NCI-H2029 (cell line): ENCODE results near the gene PMEPA1.

Experiments used
- DNase-seq: peaks from one replicate; lab custom pipeline; 2025; lab: John Stamatoyannopoulos, UW

PMEPA1 gene

DNA sequence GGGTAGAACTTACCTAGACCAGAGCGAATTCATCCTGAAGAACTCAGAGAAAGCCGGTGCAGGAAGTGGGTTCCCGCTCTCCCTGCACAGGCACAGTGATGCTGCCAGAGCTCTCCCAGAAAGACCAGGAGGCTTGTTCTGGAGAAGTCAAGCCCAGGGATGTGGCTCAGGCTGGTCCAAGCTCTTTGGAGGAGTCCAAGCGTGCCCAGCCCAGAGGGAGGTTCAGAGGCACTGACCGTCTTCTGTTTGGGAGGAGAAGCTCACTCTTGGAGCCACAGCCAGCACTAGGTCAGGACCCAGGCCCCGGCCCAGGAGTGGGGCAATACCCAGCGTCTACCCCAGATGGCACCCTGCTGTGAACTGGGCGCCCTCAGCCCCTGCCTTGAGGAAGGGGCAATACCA, 1.5 kb upstream of the PMEPA1 start:
- DNase-seq = no peak

DNA sequence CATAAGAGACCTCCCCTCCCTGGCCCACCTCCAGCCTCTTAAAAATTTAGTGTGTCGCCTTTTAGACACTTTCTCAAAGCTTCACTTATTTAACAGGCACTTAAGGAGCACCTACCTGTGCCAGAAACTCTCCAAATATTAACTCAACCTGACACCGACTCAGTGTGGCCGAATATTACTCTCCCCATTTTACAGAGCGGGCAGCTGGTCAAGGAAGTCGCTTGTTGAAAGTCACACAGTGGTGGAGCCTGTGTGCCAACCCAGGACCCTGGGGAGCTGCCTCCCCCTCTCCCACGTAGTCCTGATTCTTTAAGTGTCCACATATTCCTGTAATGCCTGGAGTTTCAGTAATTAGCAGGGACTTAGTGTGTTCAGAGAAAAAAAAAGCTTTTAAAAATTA, 1.0 kb upstream of the PMEPA1 start:
- DNase-seq = no peak

DNA sequence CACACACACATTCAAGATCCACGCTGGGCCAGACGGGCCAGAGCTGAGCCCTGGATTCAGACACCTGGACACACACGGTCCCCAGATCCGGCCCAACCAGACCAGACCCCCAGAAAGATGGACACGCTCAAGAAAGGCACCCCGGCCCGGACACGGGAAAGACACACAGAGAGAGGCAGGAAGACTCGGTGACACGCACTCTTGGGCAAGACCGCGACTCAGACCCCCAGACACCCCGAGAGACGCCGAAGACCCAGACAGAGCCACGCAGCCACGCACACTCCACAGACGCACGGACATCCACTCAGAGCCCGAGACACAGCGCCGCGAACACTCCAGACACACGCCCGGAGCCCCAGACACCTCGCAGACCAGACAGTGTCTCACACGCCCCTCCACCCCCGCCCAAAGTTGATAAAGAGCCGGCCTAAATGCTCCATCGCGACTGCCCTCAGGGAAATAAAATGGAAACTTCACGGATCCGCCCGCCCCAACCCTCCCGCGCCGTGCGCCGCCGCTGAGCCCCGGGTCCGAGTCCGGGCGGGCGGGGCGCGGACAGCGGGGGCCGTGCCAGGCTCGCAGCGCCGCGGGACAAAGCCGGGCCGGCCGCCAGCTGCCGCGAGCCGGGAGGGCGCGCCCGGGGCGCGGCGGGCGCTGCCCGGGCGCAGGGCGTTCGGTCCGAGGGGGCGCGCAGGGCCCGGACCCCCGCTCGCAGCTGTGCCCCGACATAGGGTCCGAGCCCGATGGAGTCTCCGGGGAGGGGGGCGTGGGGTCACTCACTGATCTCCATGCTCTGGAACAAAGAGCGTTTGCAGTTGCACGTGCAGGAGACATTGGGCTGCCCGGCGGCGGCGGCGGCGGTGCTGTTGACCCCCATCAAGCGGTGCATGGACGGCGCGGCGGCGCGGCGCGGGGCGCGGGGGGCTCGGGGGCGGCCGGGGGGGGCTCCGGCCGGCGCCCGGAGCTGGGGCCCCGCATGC, 831 bp downstream of the PMEPA1 start:
- no peak for DNase-seq

DNA sequence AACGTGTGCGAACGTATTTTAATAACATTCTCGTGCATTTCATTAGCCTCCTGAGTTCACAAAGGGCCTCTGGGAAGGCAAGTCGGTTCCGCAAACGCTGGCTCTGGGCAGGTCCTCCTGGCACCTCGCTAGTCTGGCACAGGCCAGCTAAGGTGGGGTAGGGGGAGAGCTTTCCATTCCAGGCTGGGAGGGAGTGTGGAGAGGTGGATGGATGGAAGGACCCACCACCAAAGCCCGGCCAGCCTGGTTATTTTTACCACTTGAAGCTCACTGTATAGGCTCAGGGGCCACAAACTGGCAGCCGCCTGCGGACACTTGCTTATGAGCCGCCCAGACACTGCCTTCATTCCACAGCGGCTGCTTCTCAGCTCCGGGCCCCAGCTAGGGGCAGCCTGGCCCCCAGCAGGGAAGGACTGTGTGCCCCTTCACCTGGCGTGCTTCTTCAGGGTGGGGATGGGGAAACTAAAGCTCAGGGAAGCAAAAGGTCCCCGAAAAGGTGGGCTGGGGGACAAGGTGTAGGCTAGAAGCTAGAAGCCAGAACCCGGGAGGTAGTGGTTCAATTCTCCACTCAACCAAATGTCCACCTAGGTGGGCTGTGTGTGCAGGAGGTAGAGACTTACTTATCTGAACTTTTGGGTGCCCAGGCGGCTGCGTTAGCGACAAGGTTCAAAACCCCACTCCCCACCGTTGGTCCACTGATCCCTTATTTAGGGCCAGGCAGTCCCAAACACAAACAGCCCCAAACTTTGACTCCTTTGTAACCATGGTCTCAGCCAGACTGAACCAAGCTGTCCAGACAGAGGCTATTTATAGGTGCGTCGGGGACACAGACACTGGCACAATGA, 1.7 kb downstream of the PMEPA1 start:
- no peak for DNase-seq

DNA sequence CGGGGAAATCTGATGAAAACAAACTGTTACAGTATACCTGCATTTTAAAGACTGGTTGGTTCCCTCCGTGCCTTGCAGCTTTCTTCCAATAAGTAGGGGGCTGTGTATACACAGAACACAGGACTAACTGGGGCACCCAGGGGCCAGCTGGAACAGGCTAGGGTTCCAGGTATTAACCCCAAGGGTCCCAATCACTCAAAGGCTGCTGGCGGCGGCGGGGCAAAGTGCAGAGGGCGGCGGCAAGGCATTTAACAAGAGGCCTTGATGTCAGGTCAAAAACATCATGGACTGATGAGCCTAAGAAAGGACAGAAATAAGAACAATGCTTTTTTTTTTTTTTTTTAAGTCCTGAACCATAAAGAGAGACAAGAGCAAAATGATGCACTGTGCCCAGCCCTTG, 2.5 kb downstream of the PMEPA1 start:
- no peak for DNase-seq

DNA sequence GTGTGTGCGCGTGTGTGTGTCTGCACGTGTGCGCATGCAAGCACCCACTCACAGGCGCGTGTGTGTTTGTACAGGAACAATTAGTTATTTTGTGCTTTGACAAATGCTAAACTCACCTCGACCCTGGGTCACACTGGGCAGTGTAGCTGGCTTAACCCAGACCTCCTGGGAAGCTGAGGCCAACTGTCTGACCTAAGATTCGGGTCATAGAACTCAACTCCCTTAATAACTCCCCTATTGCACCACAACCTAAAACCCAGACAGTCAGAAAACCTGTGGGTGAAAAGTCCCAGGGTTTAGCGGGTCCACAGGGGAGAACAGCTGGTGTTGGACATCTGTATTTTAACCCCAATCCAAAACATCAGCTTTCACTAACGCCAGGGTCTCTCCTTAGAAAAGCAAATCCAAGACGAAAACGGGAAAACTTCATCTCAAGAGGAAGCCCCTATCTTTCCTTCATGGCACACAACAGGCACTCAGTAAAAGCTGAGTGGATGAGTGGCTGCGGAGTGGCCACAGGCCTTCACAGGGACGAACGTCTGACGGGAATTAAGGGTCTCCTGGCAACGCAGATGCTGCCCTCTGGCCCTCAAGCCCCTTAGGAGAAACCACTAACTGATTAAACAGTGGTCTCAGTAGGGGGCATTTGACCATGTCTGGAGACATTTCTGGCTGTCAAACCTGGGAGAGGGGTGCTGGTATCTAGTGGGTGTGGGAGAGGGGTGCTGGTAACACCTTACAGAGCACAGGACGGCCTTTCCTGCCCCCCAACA, 4.5 kb downstream of the PMEPA1 start:
- DNase-seq = no peak

DNA sequence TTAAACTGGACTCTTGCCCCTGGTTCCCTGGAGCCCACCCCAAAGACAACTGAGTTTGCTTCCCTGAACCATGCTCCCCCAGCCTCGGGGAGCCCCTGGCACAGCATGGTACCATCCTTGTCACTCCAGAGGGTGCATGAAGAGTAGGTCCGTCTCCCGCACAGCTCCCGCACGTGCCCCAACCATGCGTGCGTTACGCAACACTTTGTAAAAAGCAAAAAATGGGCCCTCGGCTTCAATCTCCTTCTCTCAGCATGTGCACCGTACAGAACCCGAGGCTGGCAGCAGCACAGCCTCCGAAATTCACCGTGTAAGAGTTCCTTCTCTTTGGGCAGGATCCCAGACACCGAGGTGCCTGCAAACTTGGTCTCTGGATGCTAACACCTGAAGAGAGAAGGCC, 5.6 kb downstream of the PMEPA1 start:
- DNase-seq = no peak

DNA sequence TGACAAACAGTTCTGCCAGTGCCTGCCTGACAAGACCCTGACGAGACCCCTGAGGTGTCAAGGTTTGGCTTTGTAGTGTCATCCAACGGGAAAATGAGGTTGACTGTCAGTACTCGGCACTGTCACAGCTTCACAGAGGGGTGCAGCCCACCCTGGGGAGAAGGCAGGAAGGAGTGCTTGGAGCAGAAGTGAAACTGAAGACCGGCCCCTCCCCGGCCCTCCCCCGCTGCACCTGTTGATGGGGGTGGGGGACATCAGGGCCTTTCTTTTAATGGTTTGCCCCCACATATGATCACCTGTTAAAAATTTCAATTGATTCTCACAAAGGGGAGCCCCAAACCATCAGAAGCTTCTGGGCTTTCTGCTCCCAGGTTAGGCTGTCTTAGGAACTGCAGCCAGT, 6.8 kb downstream of the PMEPA1 start:
- no peak for DNase-seq

DNA sequence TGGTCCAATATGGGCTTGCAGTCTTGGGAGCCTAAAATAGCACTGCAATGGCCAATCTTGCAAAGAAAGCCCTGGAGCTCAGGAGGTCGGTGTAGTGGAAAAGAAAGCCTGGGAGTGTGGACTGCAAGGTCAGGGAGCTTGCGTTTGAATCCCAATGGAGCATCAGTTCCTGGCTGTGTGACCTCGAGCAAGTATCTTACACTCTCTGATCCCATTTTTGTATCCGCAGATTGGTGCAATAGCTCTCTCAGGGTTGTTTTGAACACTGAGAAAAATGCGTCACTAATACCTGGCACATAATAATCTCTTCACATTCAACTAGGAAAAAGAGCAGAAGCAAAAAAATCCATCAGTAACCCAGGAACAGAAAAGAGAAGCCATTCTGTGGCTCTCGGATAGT, 7.3 kb downstream of the PMEPA1 start:
- DNase-seq = no peak

DNA sequence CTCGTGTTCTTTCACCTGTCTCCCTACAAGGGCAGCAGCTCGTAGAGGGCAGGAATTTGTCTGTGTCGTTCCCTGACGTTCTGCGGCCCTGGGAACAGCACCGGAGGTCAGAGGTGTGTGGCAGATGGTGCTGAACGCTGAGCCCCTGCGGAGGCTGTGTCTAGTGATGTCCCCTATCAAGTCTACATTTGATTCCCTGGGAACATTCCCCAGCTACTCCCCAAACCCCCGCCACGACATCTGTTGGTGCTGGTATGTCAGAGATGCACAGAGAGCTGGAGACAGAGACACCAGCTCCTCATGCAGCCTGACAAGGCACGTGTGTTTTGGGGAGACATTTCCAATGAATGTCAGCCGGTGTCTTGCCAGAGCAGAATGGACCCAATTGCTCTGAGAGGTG, 7.7 kb downstream of the PMEPA1 start:
- DNase-seq = no peak

DNA sequence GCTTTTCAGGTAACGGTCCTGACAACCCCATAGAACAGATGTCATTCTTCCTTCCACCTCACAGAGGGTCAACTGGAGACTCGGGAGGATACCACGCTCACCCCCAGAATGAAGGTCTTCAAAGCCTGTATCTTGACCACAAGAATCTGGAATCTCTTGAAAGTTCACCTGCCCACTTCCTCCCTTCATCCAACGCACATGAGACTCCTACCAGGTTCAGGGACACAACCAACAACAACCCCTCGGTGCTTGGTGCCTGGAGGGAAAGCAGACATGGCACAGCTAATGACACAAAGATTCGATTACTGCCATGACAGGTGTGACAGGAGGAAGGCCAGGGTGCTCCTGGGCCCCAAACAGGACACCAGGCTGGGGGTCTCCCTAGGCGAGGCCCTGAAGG, 8.2 kb downstream of the PMEPA1 start:
- DNase-seq = no peak

DNA sequence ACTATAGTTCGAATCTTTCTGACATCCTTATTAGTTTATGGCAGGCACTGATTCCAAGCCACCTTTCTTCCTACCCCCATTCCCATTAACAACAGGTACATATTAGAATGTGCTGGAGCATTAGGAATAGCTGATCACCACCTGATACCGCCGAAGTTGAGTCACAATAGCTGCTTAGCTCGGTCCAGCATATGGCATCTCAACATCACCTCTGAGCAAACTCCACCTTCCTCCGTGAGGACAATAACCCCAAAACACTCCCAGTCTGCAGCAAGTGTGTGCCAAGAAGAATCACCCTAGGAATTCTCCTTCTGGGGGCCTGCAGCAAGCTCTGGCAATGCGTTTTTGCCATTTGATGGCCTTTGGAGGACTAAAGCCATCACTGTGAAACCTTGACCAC, 8.7 kb downstream of the PMEPA1 start:
- DNase-seq = no peak

DNA sequence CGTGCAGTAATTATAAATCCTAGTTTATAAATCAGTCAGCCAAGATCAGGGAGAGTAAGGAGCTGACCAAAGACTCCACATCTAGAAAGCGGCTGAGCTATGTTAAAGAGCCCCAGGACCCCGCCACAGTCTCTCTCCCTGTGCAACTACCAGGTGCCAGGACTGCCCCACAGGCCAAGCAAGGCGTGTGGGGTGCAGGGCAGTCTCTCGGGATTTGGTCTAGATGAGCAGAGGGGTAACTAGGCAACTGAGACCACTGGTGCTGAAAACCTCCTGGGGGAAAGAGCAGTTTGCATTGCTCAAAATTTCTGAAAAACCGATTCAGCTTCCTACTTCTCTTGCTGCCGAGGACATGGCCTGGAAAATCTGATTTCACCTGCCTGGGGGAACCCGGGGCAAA, 10.4 kb downstream of the PMEPA1 start:
- no peak for DNase-seq

DNA sequence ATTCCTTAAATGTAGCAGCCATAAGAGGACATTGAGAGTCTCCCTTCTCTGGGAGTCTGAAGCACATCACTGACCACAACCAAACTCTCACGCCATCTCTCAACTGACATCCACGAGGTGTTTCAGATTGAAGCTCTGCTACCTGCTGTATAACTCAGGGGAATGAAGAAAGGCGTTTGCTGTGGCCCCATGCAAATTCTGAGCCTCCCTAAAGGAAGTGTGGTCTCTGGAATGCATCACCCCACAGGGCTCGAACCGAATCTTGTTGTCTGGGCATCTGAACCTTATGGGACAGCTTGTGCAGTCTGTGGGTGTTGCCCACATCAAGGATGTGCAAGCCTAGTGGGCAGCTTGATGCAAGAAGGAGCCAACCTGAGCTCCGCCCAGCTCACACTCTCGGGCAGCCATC, 10.9 kb downstream of the PMEPA1 start:
- no peak for DNase-seq

DNA sequence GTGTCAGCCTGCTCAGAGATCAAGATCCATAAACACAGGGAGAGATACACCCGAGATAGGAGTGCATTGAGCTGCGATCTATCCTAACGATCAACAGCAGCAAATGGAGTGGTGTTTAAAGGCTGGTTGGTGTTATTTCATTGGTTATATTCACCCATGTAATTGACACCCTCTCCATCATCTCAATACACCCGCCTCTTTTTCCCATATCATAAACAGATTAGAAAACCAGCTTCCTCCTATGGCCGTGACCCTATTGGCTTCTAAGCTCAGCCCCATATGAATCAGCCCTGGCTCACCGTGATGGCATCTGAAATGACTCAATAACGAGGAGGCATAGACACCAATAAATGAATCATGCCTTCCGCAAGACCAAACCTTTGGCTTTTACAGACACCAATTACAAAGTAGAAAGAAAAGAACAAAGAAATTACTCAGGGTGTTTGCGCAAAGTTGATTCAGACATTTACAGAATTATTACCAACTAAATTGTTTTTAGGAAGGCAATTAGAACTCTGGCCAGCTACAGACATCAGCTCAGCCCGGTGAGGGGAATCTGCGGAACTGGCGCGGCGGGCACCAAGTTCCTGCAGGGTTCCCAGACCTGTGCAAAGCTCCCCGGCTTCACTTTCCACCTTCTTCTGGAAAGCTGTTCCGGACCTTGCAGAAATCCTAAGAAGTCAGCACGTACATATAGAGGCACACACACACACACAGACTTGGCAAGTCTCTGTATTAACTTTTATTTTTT, 11.5 kb downstream of the PMEPA1 start:
- no peak for DNase-seq

DNA sequence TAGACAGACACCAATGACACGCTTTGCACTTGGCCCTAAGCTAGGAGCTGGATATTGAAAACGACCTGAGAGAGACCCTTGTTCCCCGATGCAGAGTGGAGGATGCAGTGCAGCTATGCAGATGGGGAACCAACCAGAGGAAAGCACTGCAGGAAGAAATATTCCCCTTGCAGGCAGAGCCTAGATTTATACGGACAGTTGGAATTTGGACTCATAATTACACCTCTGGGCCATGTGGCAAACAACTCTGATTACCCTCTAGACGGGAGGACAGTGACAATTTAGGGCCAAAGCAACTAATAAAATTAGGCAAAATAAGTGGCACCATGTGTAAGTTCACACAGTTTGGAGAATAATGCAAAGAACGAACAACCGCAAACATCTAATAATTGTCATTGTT, 12.3 kb downstream of the PMEPA1 start:
- no peak for DNase-seq

DNA sequence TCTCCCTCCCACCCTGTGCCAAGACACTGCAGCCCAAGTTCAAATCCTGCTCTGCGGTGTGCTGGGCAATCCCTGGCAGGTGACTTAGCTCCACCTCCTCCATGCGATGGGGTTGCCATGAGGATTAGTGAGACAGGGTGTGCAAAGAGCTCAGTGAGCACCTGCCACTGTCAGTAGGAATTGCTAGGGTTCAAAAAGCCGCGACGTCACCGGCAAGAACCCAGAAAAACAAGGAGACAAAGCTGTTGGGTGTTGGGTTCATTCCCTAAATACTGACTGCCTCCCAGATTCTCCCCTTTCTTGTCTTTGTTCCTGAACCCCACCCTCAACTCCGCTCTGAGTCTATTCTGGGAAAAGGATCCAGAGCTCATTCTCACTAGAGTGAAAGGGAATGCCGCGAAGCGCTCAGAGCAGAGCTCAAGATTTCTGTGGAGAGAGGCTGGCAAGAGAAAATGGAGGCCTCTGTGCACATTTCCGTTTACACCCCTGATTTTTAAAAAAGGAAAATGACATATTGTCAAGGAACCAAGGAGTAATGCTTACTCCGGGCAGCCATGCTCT, 13.3 kb downstream of the PMEPA1 start:
- no peak for DNase-seq

DNA sequence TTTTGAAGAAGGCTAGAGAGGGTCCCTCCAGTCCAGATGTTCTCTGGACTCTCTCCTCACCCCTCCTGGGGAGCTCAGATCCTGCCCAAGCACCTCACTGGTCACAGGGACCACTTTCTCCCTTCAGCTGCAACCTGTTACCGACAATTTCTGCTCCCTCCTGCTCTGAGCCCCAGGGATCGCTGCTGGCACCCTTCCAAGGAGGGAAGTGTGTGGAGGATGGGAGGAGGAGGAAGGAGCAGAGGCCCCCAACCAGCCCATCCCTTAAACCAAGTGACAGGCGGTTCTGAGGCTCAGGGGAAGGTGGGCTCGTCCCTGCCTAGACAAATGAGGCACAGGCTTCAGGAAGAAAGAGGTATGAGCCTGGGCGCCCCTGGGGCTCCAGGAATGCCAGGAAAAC, 13.9 kb downstream of the PMEPA1 start:
- no peak for DNase-seq

DNA sequence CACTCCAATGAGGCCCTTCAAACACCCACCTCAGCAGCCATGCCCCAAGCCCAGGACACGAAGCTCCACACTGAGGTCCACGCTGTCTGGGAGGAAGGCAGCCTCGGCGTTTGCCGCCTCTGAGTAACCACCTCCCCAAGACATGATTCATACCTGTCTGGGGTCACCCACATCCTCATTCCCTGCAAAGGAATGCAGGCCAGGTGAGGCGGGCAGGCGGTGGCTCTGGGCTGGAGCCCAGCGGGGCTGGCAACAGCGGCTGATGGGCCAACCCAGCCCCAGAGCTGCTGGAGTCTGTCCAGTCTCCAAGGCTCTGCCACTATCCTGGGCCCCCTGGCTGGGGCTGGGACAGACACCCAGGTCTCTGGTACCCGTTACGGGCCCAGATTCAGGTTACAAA, 14.8 kb downstream of the PMEPA1 start:
- no peak for DNase-seq

DNA sequence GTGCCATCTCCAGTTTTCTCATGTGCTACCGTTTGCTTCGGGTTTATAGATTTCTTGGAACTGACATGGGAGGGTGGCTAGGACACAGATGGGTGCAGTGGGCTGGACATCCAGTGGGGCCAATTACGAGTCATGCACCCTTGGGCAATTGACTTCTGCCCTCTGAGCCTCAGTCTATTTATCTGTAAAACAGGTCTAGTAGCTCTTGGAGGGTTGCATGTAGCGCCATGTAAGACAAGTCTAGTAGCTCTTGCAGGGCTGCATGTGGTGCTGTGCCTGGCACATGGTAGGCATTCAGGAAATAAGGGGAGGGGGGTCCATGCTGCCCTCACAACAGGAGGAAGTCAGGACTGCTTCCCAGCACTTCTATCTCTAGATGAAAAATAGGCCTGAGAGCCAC, 15.3 kb downstream of the PMEPA1 start:
- DNase-seq = no peak

DNA sequence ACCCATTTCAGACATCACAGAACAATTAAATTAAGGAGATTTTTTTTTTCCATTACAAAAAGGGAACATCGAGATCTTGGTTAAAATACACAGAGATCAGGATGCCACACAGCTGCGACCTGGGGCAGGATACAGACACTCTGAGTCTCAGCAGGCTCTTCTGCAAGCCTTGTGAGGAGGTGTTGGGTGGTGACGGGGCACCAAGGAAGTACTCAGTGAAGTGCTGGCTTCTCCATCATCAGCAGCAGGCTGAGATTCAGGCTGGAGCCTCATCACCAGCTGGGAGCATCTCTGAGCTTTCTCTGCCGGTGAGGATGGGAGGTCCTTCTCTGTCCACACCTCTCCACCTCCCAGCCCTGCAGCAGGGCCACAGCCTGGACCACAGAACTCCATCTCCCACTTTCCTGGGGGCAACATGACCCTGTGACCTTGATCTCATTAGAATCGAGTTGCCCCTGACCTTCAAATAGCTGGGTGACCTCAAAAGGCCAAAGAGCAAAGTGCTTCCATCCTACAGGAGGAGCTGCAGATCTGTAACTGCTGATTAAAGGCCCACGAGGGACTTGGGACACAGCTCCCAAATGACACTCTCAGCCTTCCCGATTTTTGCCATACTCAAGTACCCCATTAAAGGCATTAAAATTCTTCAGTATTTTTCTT, 16.0 kb downstream of the PMEPA1 start:
- no peak for DNase-seq
